ENCODE measurements around the gene PI16. TPM values are rescaled to one million over a fixed set of nuclear protein-coding genes. Genes with fewer than 3 reads are reported as not detected.

The PI16 gene
- total RNA-seq, 1 experiment from 2014 or later, result 0.17 TPM

GRCh38 chr6:36967301-36967700, 12.8 kb downstream of the PI16 start (continued):
- TF ChIP-seq ZNF532 (CRISPR knock-in tag; IDR thresholded peaks at IDR 0.05; ENCODE audit: borderline replicate concordance) (no peak), NFE2L1 (CRISPR knock-in tag; IDR thresholded peaks at IDR 0.05) (no peak), USF1 (CRISPR knock-in tag; IDR thresholded peaks at IDR 0.05) (no peak), MXD4 (CRISPR knock-in tag; IDR thresholded peaks at IDR 0.05; ENCODE audit: borderline replicate concordance) (no peak), ZNF396 (CRISPR knock-in tag; IDR thresholded peaks at IDR 0.05; ENCODE audit: borderline replicate concordance) (no peak), GABPB1 (CRISPR knock-in tag; IDR thresholded peaks at IDR 0.05) (no peak), MYBL2 (CRISPR knock-in tag; IDR thresholded peaks at IDR 0.05) (no peak)
- TF ChIP-seq, protein P1, sequence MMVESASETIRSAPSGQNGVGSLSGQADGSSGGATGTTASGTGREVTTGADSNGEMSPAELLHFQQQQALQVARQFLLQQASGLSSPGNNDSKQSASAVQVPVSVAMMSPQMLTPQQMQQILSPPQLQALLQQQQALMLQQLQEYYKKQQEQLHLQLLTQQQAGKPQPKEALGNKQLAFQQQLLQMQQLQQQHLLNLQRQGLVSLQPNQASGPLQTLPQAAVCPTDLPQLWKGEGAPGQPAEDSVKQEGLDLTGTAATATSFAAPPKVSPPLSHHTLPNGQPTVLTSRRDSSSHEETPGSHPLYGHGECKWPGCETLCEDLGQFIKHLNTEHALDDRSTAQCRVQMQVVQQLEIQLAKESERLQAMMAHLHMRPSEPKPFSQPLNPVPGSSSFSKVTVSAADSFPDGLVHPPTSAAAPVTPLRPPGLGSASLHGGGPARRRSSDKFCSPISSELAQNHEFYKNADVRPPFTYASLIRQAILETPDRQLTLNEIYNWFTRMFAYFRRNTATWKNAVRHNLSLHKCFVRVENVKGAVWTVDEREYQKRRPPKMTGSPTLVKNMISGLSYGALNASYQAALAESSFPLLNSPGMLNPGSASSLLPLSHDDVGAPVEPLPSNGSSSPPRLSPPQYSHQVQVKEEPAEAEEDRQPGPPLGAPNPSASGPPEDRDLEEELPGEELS (CRISPR knock-in tag; IDR thresholded peaks at IDR 0.05), result no peak

DNA sequence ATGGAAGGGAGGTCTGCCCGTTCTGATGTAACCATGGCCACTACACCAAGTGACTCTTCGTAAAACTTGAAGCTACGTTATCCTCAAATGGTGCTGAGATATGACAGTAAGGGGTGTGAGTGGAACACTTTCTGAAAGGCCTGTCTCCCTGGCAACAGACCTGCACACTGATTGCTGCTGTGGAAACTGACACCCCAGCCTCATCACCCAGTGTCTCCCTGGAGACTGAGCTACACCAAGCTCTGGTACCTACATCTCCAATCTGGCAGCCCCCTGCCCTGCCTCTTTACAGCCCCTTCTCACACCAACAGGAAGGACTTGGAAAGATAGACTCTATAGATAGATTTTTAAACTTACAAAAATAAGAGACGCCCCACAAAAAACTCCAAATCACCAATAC, 13.2 kb downstream of the PI16 start:
- ATAC-seq, result no peak
- peaks cover 46% of the 10 kb centered on the region for H3K36me3 Mint-ChIP-seq
- POLR2A ChIA-PET, result no interaction called here
- CTCF ChIA-PET, result interaction anchor here (3.7 kb wide), 1 partner anchor 50 kb away, joined by 16 read pairs; no protein-coding TSS in a partner anchor
- peaks cover 14% of the 10 kb centered on the region for H3K4me1 Mint-ChIP-seq
- no peaks in the 10 kb centered on the region for H3K27me3 Mint-ChIP-seq (ENCODE audit: low read depth)
- no peak for DNase-seq (ENCODE audit: low spot score)
- no peak overlapping the region for H3K27ac Mint-ChIP-seq
- H3K4me3 Mint-ChIP-seq, result no peak overlapping the region
- H3K9me3 Mint-ChIP-seq, result no peaks in the 10 kb centered on the region
- TF ChIP-seq, protein P2, sequence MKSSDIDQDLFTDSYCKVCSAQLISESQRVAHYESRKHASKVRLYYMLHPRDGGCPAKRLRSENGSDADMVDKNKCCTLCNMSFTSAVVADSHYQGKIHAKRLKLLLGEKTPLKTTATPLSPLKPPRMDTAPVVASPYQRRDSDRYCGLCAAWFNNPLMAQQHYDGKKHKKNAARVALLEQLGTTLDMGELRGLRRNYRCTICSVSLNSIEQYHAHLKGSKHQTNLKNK (CRISPR knock-in tag; IDR thresholded peaks at IDR 0.05), result no peak
- TF ChIP-seq, protein P3, sequence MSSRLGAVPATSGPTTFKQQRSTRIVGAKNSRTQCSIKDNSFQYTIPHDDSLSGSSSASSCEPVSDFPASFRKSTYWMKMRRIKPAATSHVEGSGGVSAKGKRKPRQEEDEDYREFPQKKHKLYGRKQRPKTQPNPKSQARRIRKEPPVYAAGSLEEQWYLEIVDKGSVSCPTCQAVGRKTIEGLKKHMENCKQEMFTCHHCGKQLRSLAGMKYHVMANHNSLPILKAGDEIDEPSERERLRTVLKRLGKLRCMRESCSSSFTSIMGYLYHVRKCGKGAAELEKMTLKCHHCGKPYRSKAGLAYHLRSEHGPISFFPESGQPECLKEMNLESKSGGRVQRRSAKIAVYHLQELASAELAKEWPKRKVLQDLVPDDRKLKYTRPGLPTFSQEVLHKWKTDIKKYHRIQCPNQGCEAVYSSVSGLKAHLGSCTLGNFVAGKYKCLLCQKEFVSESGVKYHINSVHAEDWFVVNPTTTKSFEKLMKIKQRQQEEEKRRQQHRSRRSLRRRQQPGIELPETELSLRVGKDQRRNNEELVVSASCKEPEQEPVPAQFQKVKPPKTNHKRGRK (CRISPR knock-in tag; IDR thresholded peaks at IDR 0.05; ENCODE audit: borderline replicate concordance), result no peak
- TF ChIP-seq ZNF138 (CRISPR knock-in tag; conservative IDR thresholded peaks at IDR 0.05) (no peak), NR2C2 (CRISPR knock-in tag; IDR thresholded peaks at IDR 0.05) (no peak), MAX (CRISPR knock-in tag; IDR thresholded peaks at IDR 0.05) (no peak), SOX15 (CRISPR knock-in tag; IDR thresholded peaks at IDR 0.05) (no peak), ZNF121 (CRISPR knock-in tag; IDR thresholded peaks at IDR 0.05) (no peak), IRF1 (CRISPR knock-in tag; IDR thresholded peaks at IDR 0.05) (no peak), SMAD3 (CRISPR knock-in tag; IDR thresholded peaks at IDR 0.05; ENCODE audit: borderline replicate concordance) (no peak), NFYB (CRISPR knock-in tag; conservative IDR thresholded peaks at IDR 0.05; ENCODE audit: low read depth) (no peak), ELF4 (CRISPR knock-in tag; IDR thresholded peaks at IDR 0.05; ENCODE audit: low read depth) (no peak), ZNF396 (CRISPR knock-in tag; IDR thresholded peaks at IDR 0.05; ENCODE audit: borderline replicate concordance) (no peak)
- TF ChIP-seq, protein P4, sequence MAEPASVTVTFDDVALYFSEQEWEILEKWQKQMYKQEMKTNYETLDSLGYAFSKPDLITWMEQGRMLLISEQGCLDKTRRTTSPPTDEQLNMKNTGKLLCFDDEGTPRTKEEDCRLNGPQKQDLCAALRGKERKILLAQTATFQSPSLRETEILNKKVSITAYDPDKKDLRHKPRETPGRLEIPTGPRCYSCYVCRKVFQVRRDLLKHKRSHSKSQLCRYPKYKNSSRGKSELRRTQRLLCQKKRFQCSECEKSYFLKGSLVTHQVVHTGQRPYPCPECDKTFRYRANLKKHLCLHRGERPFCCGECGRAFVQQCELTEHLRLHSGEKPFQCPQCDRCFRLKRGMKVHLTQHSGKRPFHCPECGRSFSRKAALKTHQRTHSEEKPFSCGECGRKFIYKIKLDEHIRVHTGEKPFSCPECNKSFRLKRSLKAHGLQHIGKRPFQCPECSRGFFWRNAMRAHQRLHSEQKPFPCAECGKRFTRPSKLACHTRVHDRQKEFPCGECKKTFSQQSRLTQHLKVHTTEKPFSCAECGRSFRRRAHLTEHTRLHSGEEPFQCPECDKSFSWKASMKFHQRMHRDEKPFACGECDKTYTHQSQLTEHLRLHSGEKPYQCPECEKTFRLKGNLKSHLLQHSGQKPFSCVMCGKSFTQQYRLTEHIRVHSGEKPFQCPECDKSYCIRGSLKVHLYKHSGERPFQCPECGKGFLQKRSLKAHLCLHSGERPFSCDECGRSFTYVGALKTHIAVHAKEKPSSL (CRISPR knock-in tag; conservative IDR thresholded peaks at IDR 0.05), result no peak
- TF ChIP-seq, protein P1 (CRISPR knock-in tag; IDR thresholded peaks at IDR 0.05), result no peak
- TF ChIP-seq, protein P5, sequence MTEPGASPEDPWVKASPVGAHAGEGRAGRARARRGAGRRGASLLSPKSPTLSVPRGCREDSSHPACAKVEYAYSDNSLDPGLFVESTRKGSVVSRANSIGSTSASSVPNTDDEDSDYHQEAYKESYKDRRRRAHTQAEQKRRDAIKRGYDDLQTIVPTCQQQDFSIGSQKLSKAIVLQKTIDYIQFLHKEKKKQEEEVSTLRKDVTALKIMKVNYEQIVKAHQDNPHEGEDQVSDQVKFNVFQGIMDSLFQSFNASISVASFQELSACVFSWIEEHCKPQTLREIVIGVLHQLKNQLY (CRISPR knock-in tag; IDR thresholded peaks at IDR 0.05), result no peak
